ENCODE results near the gene PEMT. TPM values are rescaled to one million over a fixed set of nuclear protein-coding genes. Genes with fewer than 3 reads are reported as not detected.

PEMT gene
- total and polyA plus RNA-seq, 2 of the 8 experiments (the other 6 are each of a cell fraction or from before 2014, with no cell fraction given) = 42.0 to 118 TPM

- POLR2A ChIA-PET (ENCODE audit: partially characterized antibody) = no interaction called here
- H3K9me3 ChIP-seq (ENCODE audit: insufficient read depth in 2 of 2, low read depth in 1 of 2, low read length in 1 of 2) = no peaks in the 10 kb centered on the region
- no peak overlapping the region for H3K56ac ChIP-seq (replicated peaks; ENCODE audit: insufficient read length, low read depth, low read length)
- no peak overlapping the region for H4K91ac ChIP-seq (replicated peaks; ENCODE audit: insufficient read length, low read length)
- H3K4me2 ChIP-seq (ENCODE audit: insufficient read depth in 1 of 2, low read depth in 2 of 2, low read length in 2 of 2) = no peak overlapping the region
- H3K27me3 ChIP-seq (replicated peaks in 1 of 4; ENCODE audit: control insufficient read depth in 3 of 4, extremely low read depth in 1 of 4, insufficient read depth in 3 of 4, low read length in 3 of 4) = no peaks in the 10 kb centered on the region
- DNase-seq (ENCODE audit: low read depth in 1 of 2, low spot score in 2 of 2) (no peak), FAIRE-seq (no peak)
- no peak overlapping the region for H2BK20ac ChIP-seq (ENCODE audit: low read length)
- H2AK5ac ChIP-seq (ENCODE audit: low read depth, low read length) = no peak overlapping the region
- H3K27ac ChIP-seq (ENCODE audit: low read depth, low read length) = no peak overlapping the region
- no peaks in the 10 kb centered on the region; a peak in 1 of 7 replicates for H3K4me1 ChIP-seq (replicated peaks in 1 of 4; ENCODE audit: control insufficient read depth in 3 of 4, insufficient read depth in 4 of 4, low read length in 3 of 4)
- H2BK5ac ChIP-seq (ENCODE audit: low read depth, low read length) = no peak overlapping the region
- no peak overlapping the region for H4K5ac ChIP-seq (ENCODE audit: insufficient read length, low read depth, low read length)
- H3K23me2 ChIP-seq (ENCODE audit: low read depth, low read length) = no peaks in the 10 kb centered on the region
- H3K79me1 ChIP-seq (ENCODE audit: low read depth, low read length) = peaks cover 2% of the 10 kb centered on the region; the same call in 1 of the 2 replicates
- H4K8ac ChIP-seq (ENCODE audit: extremely low read depth, insufficient read depth, low read length) = no peak overlapping the region
- H2AFZ ChIP-seq (ENCODE audit: low read length) = no peak overlapping the region
- H3K4me3 ChIP-seq (ENCODE audit: extremely low read depth in 1 of 4, insufficient read depth in 2 of 4, low read depth in 3 of 4, low read length in 4 of 4) = no peak overlapping the region
- H3K36me3 ChIP-seq (ENCODE audit: control insufficient read depth in 2 of 4, insufficient read depth in 4 of 4, low read length in 3 of 4) = no peaks in the 10 kb centered on the region
- no peak overlapping the region for H3K14ac ChIP-seq (ENCODE audit: insufficient read length)
- WGBS, 2 experiments (ENCODE audit: extremely low coverage in 1 of 2, insufficient coverage in 1 of 2, insufficient read length in 1 of 2, insufficient replicate concordance in 2 of 2, low coverage in 1 of 2, low lambda C conversion rate in 2 of 2, missing lambda C conversion rate in 1 of 2) = 95% methylated on average over 8 of the region's 8 CpGs; no CpG with 5 or more reads in 1 of the 2 experiments
- no peak overlapping the region for H3K9ac ChIP-seq (replicated peaks in 1 of 4; ENCODE audit: extremely low read depth in 1 of 4, low read depth in 3 of 4, low read length in 3 of 4)
- H3K4ac ChIP-seq (replicated peaks; ENCODE audit: insufficient read length, low read depth, low read length) = no peak overlapping the region
- CTCF ChIA-PET (ENCODE audit: partially characterized antibody) = interaction anchor here (0.8 to 1.4 kb wide), 2 partner anchors 9 to 16 kb away, joined by 3 read pairs; no protein-coding TSS in a partner anchor
- H3K79me2 ChIP-seq (ENCODE audit: control insufficient read depth in 1 of 2, insufficient read depth in 2 of 2, low read length in 2 of 2) = no peaks in the 10 kb centered on the region
- H2BK120ac ChIP-seq (replicated peaks; ENCODE audit: low read depth, low read length) = no peak overlapping the region
- no peak overlapping the region for H2BK12ac ChIP-seq (ENCODE audit: low read depth, low read length)
- no peak overlapping the region for H3K23ac ChIP-seq (ENCODE audit: insufficient read length)
- H4K20me1 ChIP-seq (replicated peaks in 1 of 2; ENCODE audit: control insufficient read depth in 1 of 2, insufficient read depth in 2 of 2, low read length in 2 of 2) = peaks cover 1 to 2% of the 10 kb centered on the region in 2 experiments
- no peak overlapping the region for H3K18ac ChIP-seq (ENCODE audit: extremely low read depth, low read length)
- no peak overlapping the region for H2BK15ac ChIP-seq (ENCODE audit: low read length)
- TF ChIP-seq TEAD4 (IDR thresholded peaks at IDR 0.05; ENCODE audit: low read depth, low read length) (no peak), RAD21 (IDR thresholded peaks at IDR 0.05 in 1 of 2, conservative IDR thresholded peaks at IDR 0.05 in 1 of 2; ENCODE audit: low read depth in 2 of 2, low read length in 2 of 2) (no peak), JUN (IDR thresholded peaks at IDR 0.05; ENCODE audit: low read depth, low read length) (no peak)
These were observed 35.6 kb downstream of the PEMT start for GRCh38 chr17:17555906-17556305.

All from H1 (cell line).